ENCODE data around the gene NYAP2. TPM values are rescaled to one million over a fixed set of nuclear protein-coding genes. Genes with fewer than 3 reads are reported as not detected.

NYAP2 gene
- total RNA-seq, 1 experiment from 2014 or later = not detected

- H3K9me3 ChIP-seq (ENCODE audit: control insufficient read depth in 1 of 2, insufficient read depth in 1 of 2, low read depth in 1 of 2, low read length in 2 of 2) = no peaks in the 10 kb centered on the region
- TF ChIP-seq EGR1 (IDR thresholded peaks at IDR 0.05; ENCODE audit: low read depth) = no peak
- TF ChIP-seq TCF7L2 (IDR thresholded peaks at IDR 0.05; ENCODE audit: borderline replicate concordance, extremely low read depth, insufficient read depth, insufficient read length) = no peak
- TF ChIP-seq ZBTB33 (IDR thresholded peaks at IDR 0.05; ENCODE audit: extremely low read depth, insufficient replicate concordance, low read length) = no peak
- TF ChIP-seq ZNF274 (IDR thresholded peaks at IDR 0.05; ENCODE audit: low read depth, low read length) = no peak
- TF ChIP-seq POLR2A (IDR thresholded peaks at IDR 0.05; ENCODE audit: borderline replicate concordance, extremely low read depth, insufficient read depth, insufficient read length) = no peak
- TF ChIP-seq JUND (IDR thresholded peaks at IDR 0.05) = no peak
- no peak for TF ChIP-seq CEBPB (IDR thresholded peaks at IDR 0.05; ENCODE audit: low read depth)
- no peak for TF ChIP-seq REST (IDR thresholded peaks at IDR 0.05; ENCODE audit: low read depth)
- no peak for TF ChIP-seq FOSL1 (IDR thresholded peaks at IDR 0.05; ENCODE audit: low read depth)
- no peak for TF ChIP-seq SP1 (IDR thresholded peaks at IDR 0.05; ENCODE audit: low read depth)
- no peak for TF ChIP-seq POLR2AphosphoS5 (IDR thresholded peaks at IDR 0.05; ENCODE audit: low read depth, low read length)
- TF ChIP-seq SIN3A (IDR thresholded peaks at IDR 0.05; ENCODE audit: low read depth) = no peak
- BruUV-seq (replicated peaks) = no TSS peak
- no peaks in the 10 kb centered on the region for H3K27me3 ChIP-seq (ENCODE audit: insufficient read depth, low read length)
- no peak overlapping the region for H3K27ac ChIP-seq (ENCODE audit: low read depth, low read length)
- no peaks in the 10 kb centered on the region for H3K79me2 ChIP-seq (ENCODE audit: insufficient read depth, low read length)
- H3K36me3 ChIP-seq (ENCODE audit: control insufficient read depth in 1 of 2, insufficient read depth in 2 of 2, low read length in 2 of 2) = no peaks in the 10 kb centered on the region
- ChIA-PET RAD21 (ENCODE audit: low non-redundant PET in 1 of 2, low total read pairs in 2 of 2, uncharacterized antibody in 2 of 2, unreplicated experiment in 2 of 2) (no interaction called here), POLR2A (no interaction called here), CTCF (no interaction called here)
- no peak for ATAC-seq
- H3K4me1 ChIP-seq (ENCODE audit: control insufficient read depth in 1 of 2, insufficient read depth in 2 of 2, low read length in 2 of 2) = no peaks in the 10 kb centered on the region
- DNase-seq (ENCODE audit: low read depth, low spot score) = no peak
- no peak overlapping the region for H3K4me3 ChIP-seq (replicated peaks in 1 of 2; ENCODE audit: low read depth in 1 of 2, low read length in 2 of 2)
- no peaks in the 10 kb centered on the region for H3K9me2 ChIP-seq (ENCODE audit: insufficient read depth)
- intact Hi-C loops (cut with micrococcal nuclease) = no loop called here
- H4K20me1 ChIP-seq (ENCODE audit: insufficient read depth) = no peaks in the 10 kb centered on the region
- H3K9ac ChIP-seq (ENCODE audit: low read length) = no peak overlapping the region
- H2AFZ ChIP-seq (ENCODE audit: low read depth, low read length, poor library complexity, severe bottlenecking) = no peak overlapping the region
- H3K4me2 ChIP-seq (ENCODE audit: low read length) = no peak overlapping the region
These were observed 199.4 kb downstream of the NYAP2 start for GRCh38 chr2:225598897-225599296.

Data from HCT116 (cell line).